ENCODE measurements around the gene CDC42EP2. TPM values are rescaled to one million over a fixed set of nuclear protein-coding genes. Genes with fewer than 3 reads are reported as not detected.

The CDC42EP2 gene
- total RNA-seq, 1 experiment from 2014 or later = 11.9 TPM

DNA sequence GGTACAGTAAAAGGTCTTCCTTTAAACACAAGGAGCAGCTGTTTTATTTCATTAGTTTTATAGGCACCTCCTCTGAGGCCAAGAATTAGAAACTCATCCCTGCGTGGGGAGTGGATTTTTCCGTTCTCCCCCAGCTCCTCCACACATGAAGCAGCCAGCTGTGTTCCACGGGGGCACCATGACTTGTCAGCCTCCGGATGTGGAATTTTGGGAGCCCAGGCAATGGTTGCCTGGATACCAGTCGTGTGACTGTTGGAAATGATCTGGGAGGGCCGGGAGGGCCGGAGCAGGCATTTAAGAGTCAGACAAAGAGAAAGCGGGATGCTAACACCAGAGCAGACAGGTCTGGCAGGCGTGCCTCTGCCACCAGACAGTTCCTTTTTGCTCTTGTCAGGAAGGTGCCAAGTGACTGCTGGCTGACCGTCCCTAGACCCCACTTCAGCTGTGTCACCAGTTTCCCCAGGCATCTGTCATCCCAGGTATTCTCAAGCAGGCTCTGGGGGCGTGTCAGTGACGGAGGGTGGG lies 15.9 kb upstream of the CDC42EP2 start:
- Histone ChIP-seq H4K5ac (ENCODE audit: insufficient read length, low read depth, low read length) (no peak overlapping the region), H3K4me1 (ENCODE audit: insufficient read depth, low read length) (no peaks in the 10 kb centered on the region), H3K79me2 (ENCODE audit: insufficient read depth, low read length) (no peaks in the 10 kb centered on the region), H2BK120ac (ENCODE audit: low read depth, low read length, poor library complexity, severe bottlenecking) (no peak overlapping the region), H3K18ac (ENCODE audit: insufficient read length, low read depth, low read length) (no peak overlapping the region), H3K23me2 (ENCODE audit: insufficient read length, low read depth, low read length, poor library complexity, severe bottlenecking) (no peaks in the 10 kb centered on the region), H4K91ac (ENCODE audit: insufficient read length, low read depth, low read length) (no peak overlapping the region), H3K56ac (ENCODE audit: insufficient read length, low read depth, low read length) (no peak overlapping the region), H4K8ac (replicated peaks; ENCODE audit: insufficient read length, low read depth, low read length) (no peak overlapping the region), H3K4me2 (ENCODE audit: insufficient read depth, insufficient read length, low read length) (no peak overlapping the region), H4K20me1 (ENCODE audit: control insufficient read depth, insufficient read depth, insufficient read length) (no peaks in the 10 kb centered on the region), H3K23ac (ENCODE audit: insufficient read length, low read depth, low read length) (no peak overlapping the region), H3K9me3 (ENCODE audit: control insufficient read depth, low read depth, low read length) (no peaks in the 10 kb centered on the region), H3K27ac (ENCODE audit: insufficient read length, low read depth, low read length) (no peak overlapping the region), H3K27me3 (ENCODE audit: insufficient read depth, low read length) (no peaks in the 10 kb centered on the region), H2BK15ac (ENCODE audit: low read depth, low read length) (no peak overlapping the region), H3K9ac (ENCODE audit: extremely low read depth, insufficient read length, low read length) (no peak overlapping the region), H2AK5ac (ENCODE audit: insufficient read length, low read length) (no peak overlapping the region), H3K14ac (ENCODE audit: insufficient read depth, low read length) (no peak overlapping the region), H2BK5ac (ENCODE audit: insufficient read length, low read length) (no peak overlapping the region), H2BK20ac (ENCODE audit: low read depth, low read length, poor library complexity, severe bottlenecking) (no peak overlapping the region), H3T11ph (ENCODE audit: low read length) (no peak overlapping the region), H3K79me1 (ENCODE audit: insufficient read depth, low read depth, low read length, poor library complexity, severe bottlenecking) (no peaks in the 10 kb centered on the region), H2AFZ (ENCODE audit: low read length) (no peak overlapping the region), H2BK12ac (ENCODE audit: insufficient read length, low read depth, low read length) (no peak overlapping the region), H3K4ac (ENCODE audit: low read depth, low read length) (no peak overlapping the region)
- H3K9me3 Mint-ChIP-seq = no peaks in the 10 kb centered on the region
- no peak overlapping the region; a peak in 1 of 7 replicates for H3K27ac Mint-ChIP-seq
- H3K27me3 Mint-ChIP-seq (ENCODE audit: low read depth) = no peaks in the 10 kb centered on the region
- TF ChIP-seq, protein P1, sequence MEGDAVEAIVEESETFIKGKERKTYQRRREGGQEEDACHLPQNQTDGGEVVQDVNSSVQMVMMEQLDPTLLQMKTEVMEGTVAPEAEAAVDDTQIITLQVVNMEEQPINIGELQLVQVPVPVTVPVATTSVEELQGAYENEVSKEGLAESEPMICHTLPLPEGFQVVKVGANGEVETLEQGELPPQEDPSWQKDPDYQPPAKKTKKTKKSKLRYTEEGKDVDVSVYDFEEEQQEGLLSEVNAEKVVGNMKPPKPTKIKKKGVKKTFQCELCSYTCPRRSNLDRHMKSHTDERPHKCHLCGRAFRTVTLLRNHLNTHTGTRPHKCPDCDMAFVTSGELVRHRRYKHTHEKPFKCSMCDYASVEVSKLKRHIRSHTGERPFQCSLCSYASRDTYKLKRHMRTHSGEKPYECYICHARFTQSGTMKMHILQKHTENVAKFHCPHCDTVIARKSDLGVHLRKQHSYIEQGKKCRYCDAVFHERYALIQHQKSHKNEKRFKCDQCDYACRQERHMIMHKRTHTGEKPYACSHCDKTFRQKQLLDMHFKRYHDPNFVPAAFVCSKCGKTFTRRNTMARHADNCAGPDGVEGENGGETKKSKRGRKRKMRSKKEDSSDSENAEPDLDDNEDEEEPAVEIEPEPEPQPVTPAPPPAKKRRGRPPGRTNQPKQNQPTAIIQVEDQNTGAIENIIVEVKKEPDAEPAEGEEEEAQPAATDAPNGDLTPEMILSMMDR (conservative IDR thresholded peaks at IDR 0.05) = no peak
- H3K4me3 Mint-ChIP-seq = no peak overlapping the region
- no peak for DNase-seq
- H3K4me1 Mint-ChIP-seq = peaks cover 13 to 21% of the 10 kb centered on the region in 2 experiments
- no CpG with 5 or more reads among the region's 12 CpGs for WGBS (ENCODE audit: extremely low coverage, insufficient read length, low lambda C conversion rate)
- H3K36me3 Mint-ChIP-seq (ENCODE audit: insufficient read depth in 1 of 3, low read depth in 3 of 3) = peaks cover 26 to 62% (median 57%) of the 10 kb centered on the region in 3 experiments; a peak in 6 of 7 replicates

All from H9 (cell line).